ENCODE results near the gene GCSAM. TPM values are rescaled to one million over a fixed set of nuclear protein-coding genes. Genes with fewer than 3 reads are reported as not detected.
"Not testable (repeated sequence)": the region's sequence is repeated elsewhere in the genome, so short reads cannot be mapped to it uniquely, and the experiment has no call there.

The GCSAM gene
- total and polyA plus RNA-seq, 5 donors from 2014 or later: 8.1 to 13.6 (median 11.8) TPM

DNA sequence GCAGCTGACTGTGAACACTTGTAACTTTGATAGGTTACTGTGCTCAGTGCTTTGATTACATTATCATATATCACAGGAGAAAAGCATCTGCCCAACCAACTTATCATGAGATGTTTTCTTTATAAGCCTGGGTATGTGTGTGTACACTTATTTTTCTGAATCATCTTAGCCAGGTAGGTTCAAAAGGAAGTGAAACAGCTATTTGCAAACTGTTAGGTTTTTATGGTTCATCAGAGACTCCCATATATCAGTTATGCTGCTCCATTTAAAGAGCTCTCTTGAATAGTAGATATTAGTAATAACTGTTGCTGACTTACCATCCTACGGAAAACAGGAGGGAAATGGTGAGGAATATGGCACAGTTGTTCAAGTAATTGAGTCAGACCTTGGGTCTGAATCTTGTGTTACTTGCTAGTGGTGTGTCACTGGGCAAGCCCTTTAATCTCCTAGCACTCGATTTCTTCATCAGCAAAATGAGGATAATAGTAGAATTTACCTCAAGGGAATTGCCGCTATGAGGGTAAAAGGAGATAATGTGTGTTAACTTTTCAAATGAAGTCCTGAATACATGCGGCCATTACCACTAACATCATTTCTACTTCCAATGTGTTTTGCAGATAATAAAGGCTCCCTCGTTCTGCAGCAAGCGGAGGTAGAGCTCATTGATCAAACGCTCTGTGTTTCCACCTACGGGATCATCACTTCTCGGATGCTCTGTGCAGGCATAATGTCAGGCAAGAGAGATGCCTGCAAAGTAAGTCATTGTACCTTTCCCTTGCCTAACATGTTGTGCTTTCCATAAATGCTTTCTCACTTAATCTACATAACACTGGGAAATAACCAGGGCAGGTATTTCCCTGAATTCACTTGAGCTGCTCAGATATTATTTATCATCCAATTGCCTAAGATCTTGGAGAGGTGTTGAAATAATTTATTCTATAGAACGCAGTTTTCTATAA lies 54.6 kb downstream of the GCSAM start:
- Histone ChIP-seq H3K9me3 (ENCODE audit: control insufficient read depth in 2 of 2, low read length in 2 of 2) (no peaks in the 10 kb centered on the region), H3K27ac (ENCODE audit: insufficient read depth, low read length, poor library complexity, severe bottlenecking) (no peak overlapping the region)

DNA sequence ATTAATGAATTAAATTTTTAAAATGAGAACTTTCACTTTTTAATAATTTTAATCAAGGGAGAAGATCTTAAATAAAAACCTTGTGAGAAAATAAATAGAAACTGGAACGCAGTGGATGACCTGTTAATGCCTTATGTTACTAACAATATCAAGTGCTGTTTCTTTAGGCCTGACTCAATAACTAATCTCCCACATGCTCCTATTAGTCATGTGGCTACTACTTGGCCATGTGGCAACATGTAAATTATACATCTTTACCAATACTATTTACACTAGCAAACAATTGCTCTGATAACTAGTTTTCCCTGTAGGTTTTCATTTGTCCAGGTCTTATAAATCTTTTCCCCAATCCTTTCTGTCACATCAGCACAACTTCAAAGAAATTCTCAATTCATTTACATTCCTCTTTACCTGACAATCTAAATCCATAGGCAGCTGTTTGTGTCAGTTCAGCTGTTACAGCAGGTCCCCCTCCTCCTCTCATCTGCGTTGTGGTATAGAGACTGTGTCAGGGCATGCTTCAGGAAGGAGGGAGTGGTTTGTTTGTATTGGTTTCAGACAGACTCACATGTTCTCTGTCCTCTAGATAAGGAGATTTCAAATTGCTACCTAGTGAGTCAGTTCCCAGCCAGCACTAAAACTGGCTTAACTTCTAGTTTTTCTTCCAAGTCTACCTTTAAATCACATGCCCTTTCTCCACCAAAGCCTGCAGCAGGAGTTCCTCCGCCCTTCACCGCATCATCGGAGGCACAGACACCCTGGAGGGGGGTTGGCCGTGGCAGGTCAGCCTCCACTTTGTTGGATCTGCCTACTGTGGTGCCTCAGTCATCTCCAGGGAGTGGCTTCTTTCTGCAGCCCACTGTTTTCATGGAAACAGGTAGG lies 58.2 kb downstream of the GCSAM start:
- H3K36me3 ChIP-seq (ENCODE audit: control insufficient read depth, insufficient read depth, low read length): no peaks in the 10 kb centered on the region
- H3K36me3 Mint-ChIP-seq: peaks cover 10% of the 10 kb centered on the region
- DNase-seq (peak in 1 of 3 donors; percentile 69), ATAC-seq (ENCODE audit: low read depth in 2 of 2) (peak; percentile 65)
- H3K27me3 Mint-ChIP-seq: peaks cover 13% of the 10 kb centered on the region
- H3K9me3 ChIP-seq (ENCODE audit: control insufficient read depth in 2 of 2, low read length in 2 of 2): no peaks in the 10 kb centered on the region
- H3K9me3 Mint-ChIP-seq: peaks cover 0 to 10% (median 0%) of the 10 kb centered on the region in 7 donors
- H3K27ac ChIP-seq (ENCODE audit: insufficient read depth, low read length, poor library complexity, severe bottlenecking): no peak overlapping the region
- no peaks in the 10 kb centered on the region for H3K4me1 ChIP-seq (ENCODE audit: control insufficient read depth, insufficient read depth, low read length, poor library complexity, severe bottlenecking)
- H3K27ac Mint-ChIP-seq: peak overlapping the region; percentile 14 to 90 (median 89)
- H3K4me3 Mint-ChIP-seq: peak overlapping the region in 3 of 4 donors; percentile 1 to 17 (median 12)
- peaks cover 9 to 44% (median 17%) of the 10 kb centered on the region in 4 donors for H3K4me1 Mint-ChIP-seq
- no peak overlapping the region for H3K4me3 ChIP-seq (ENCODE audit: low read depth, low read length)
- no peaks in the 10 kb centered on the region for H3K27me3 ChIP-seq (ENCODE audit: control insufficient read depth, insufficient read depth, low read length)

More for the DNA sequence above, 54.6 kb downstream of the GCSAM start:
- Mint-ChIP-seq H3K4me1 (peaks cover 3 to 21% (median 9%) of the 10 kb centered on the region in 4 donors), H3K4me3 (no peak overlapping the region), H3K27me3 (peaks cover 12% of the 10 kb centered on the region), H3K36me3 (peaks cover 3% of the 10 kb centered on the region), H3K9me3 (peaks cover 0 to 3% (median 0%) of the 10 kb centered on the region in 7 donors), H3K27ac (no peak overlapping the region)
- Histone ChIP-seq H3K27me3 (ENCODE audit: control insufficient read depth, insufficient read depth, low read length) (peaks cover 2% of the 10 kb centered on the region), H3K4me3 (ENCODE audit: low read depth, low read length) (no peak overlapping the region), H3K36me3 (ENCODE audit: control insufficient read depth, insufficient read depth, low read length) (no peaks in the 10 kb centered on the region), H3K4me1 (ENCODE audit: control insufficient read depth, insufficient read depth, low read length, poor library complexity, severe bottlenecking) (no peaks in the 10 kb centered on the region)
- DNase-seq (no peak), ATAC-seq (ENCODE audit: low read depth in 2 of 2) (no peak)

DNA sequence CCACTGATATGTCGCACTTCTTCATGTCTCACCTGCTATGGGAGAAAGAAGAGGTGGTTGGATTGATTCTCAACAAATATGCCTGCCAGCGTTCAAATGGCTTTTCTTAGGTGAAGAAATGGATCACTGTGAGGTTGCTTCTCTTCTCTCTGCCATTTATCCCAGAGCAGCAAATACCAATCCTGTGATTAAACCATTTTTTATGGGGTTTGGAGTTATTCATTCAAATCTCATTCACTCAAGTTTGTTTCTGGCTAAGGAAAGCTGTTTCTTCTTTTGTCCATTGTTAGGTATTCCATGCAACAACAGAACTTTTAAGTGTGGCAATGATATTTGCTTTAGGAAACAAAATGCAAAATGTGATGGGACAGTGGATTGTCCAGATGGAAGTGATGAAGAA lies 59.0 kb downstream of the GCSAM start:
- Histone ChIP-seq H3K4me3 (ENCODE audit: low read depth, low read length) (no peak overlapping the region), H3K4me1 (ENCODE audit: control insufficient read depth, insufficient read depth, low read length, poor library complexity, severe bottlenecking) (no peaks in the 10 kb centered on the region), H3K36me3 (ENCODE audit: control insufficient read depth, insufficient read depth, low read length) (no peaks in the 10 kb centered on the region), H3K9me3 (ENCODE audit: control insufficient read depth in 2 of 2, low read length in 2 of 2) (no peaks in the 10 kb centered on the region), H3K27me3 (ENCODE audit: control insufficient read depth, insufficient read depth, low read length) (no peaks in the 10 kb centered on the region), H3K27ac (ENCODE audit: insufficient read depth, low read length, poor library complexity, severe bottlenecking) (no peak overlapping the region)
- Mint-ChIP-seq H3K27ac (peak overlapping the region in 2 of 3 donors; percentile 16 to 59), H3K27me3 (peaks cover 15% of the 10 kb centered on the region), H3K36me3 (peaks cover 11% of the 10 kb centered on the region), H3K4me1 (peaks cover 9 to 44% (median 17%) of the 10 kb centered on the region in 4 donors), H3K4me3 (no peak overlapping the region), H3K9me3 (peaks cover 0 to 11% (median 0%) of the 10 kb centered on the region in 7 donors)
- DNase-seq: no peak
- ATAC-seq (ENCODE audit: low read depth in 2 of 2): no peak

DNA sequence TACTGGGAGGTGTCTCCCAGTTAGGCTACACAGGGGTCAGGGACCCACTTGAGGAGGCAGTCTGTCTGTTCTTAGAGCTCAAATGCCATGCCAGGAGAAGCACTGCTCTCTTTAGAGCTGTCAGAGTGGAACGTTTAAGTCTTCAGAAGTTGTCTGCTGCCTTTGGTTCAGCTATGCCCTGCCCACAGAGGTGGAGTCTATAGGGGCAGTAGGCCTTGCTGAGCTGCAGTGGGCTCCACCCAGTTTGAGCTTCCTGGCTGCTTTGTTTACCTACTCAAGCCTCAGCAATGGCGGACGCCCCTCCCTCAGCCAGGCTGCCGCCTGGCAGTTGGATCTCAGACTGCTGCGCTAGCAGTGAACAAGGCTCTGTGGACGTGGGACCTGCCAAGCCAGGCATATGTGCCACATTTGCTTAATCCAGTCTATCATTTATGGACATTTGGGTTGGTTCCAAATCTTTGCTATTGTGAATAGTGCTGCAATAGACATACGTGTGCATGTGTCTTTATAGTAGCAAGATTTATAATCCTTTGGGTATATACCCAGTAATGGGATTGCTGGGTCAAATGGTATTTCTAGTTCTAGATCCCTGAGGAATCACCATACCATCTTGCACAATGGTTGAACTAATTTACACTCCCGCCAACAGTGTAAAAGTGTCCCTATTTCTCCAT lies 60.5 kb downstream of the GCSAM start:
- H3K27ac ChIP-seq (ENCODE audit: insufficient read depth, low read length, poor library complexity, severe bottlenecking); H3K9me3 ChIP-seq (ENCODE audit: control insufficient read depth in 2 of 2, low read length in 2 of 2); H3K4me1 ChIP-seq (ENCODE audit: control insufficient read depth, insufficient read depth, low read length, poor library complexity, severe bottlenecking); H3K36me3 ChIP-seq (ENCODE audit: control insufficient read depth, insufficient read depth, low read length); H3K27me3 ChIP-seq (ENCODE audit: control insufficient read depth, insufficient read depth, low read length): not testable (repeated sequence)
- peak overlapping the region; percentile 90 to 91 (median 91) for H3K27ac Mint-ChIP-seq
- peaks cover 11% of the 10 kb centered on the region for H3K36me3 Mint-ChIP-seq
- H3K27me3 Mint-ChIP-seq: peaks cover 15% of the 10 kb centered on the region
- ATAC-seq (ENCODE audit: low read depth in 2 of 2): peak; percentile 62 to 69
- peaks cover 0 to 16% (median 2%) of the 10 kb centered on the region in 7 donors for H3K9me3 Mint-ChIP-seq
- H3K4me1 Mint-ChIP-seq: peaks cover 9 to 44% (median 17%) of the 10 kb centered on the region in 4 donors
- H3K4me3 Mint-ChIP-seq: peak overlapping the region; percentile 53 to 87 (median 84)
- peak; percentile 36 to 77 (median 76) for DNase-seq
- H3K4me3 ChIP-seq (ENCODE audit: low read depth, low read length): peak overlapping the region; percentile 51

Other genes starting within 250 kb of the GCSAM start
- 18.8 TPM for gene ABHD10, start 154.2 kb downstream of the GCSAM start, total RNA-seq
- 10 to 100 TPM; 23.1 to 37.2 (median 35.1) TPM for gene ABHD10, start 154.2 kb downstream of the GCSAM start, polyA plus RNA-seq
- gene TAGLN3, start 134.3 kb downstream of the GCSAM start, total RNA-seq: not detected
- gene TAGLN3, start 134.3 kb downstream of the GCSAM start, polyA plus RNA-seq: not detected
- gene TMPRSS7, start 98.5 kb downstream of the GCSAM start, total RNA-seq: not detected
- not detected for gene TMPRSS7, start 98.5 kb downstream of the GCSAM start, polyA plus RNA-seq
- 0.59 TPM for gene C3orf52, start 46.9 kb downstream of the GCSAM start, total RNA-seq
- under 1 TPM; 0.13 to 0.67 (median 0.42) TPM for gene C3orf52, start 46.9 kb downstream of the GCSAM start, polyA plus RNA-seq
- gene SLC9C1, start 161.0 kb upstream of the GCSAM start, total RNA-seq: not detected
- not detected for gene SLC9C1, start 161.0 kb upstream of the GCSAM start, polyA plus RNA-seq
- gene CD200, start 199.9 kb upstream of the GCSAM start, total RNA-seq: 2.8 TPM
- 1 to 10 TPM; 1.9 to 4.8 (median 3.4) TPM for gene CD200, start 199.9 kb upstream of the GCSAM start, polyA plus RNA-seq